CD4-positive, alpha-beta T cell treated with Interleukin-17A for 1 hour (primary cell): ENCODE data around the gene SH2D6.
"Not testable (repeated sequence)": the region's sequence is repeated elsewhere in the genome, so short reads cannot be mapped to it uniquely, and the experiment has no call there.

ENCODE experiments used
- DNase-seq: peaks from one replicate; pipeline ENCODE4 v3.0.0-alpha.2; 2020

SH2D6 gene

GRCh38 chr2:85418132-85419008 lies at the start of gene SH2D6:
TSS of gene SH2D6 (plus strand) at chr2:85418714. CDS start at chr2:85429466, 10,752 bp downstream.
- DNase-seq, result peak; percentile 85

- DNase-seq, result no peak
These were observed 49.6 kb upstream of the SH2D6 start for GRCh38 chr2:85368921-85369320.

- DNase-seq, result no peak
These were observed 49.0 kb upstream of the SH2D6 start for GRCh38 chr2:85369500-85369899.

GRCh38 chr2:85371045-85371444 lies 47.5 kb upstream of the SH2D6 start:
- no peak for DNase-seq

GRCh38 chr2:85376291-85377065 lies 42.0 kb upstream of the SH2D6 start:
- no peak for DNase-seq

GRCh38 chr2:85377083-85377482 lies 41.4 kb upstream of the SH2D6 start:
- no peak for DNase-seq

GRCh38 chr2:85378257-85378656 lies 40.3 kb upstream of the SH2D6 start:
- no peak for DNase-seq

- DNase-seq, result no peak
These were observed 38.5 kb upstream of the SH2D6 start for GRCh38 chr2:85380048-85380447.

- not testable (repeated sequence) for DNase-seq
These were observed 35.4 kb upstream of the SH2D6 start for GRCh38 chr2:85383151-85383550.

GRCh38 chr2:85383850-85384249 lies 34.7 kb upstream of the SH2D6 start:
- no peak for DNase-seq

- no peak for DNase-seq
These were observed 32.8 kb upstream of the SH2D6 start for GRCh38 chr2:85385746-85386145.

GRCh38 chr2:85387754-85388153 lies 30.8 kb upstream of the SH2D6 start:
- no peak for DNase-seq

GRCh38 chr2:85388878-85389538 lies 29.5 kb upstream of the SH2D6 start:
- DNase-seq, result no peak

- peak; percentile 70 for DNase-seq
These were observed 27.4 kb upstream of the SH2D6 start for GRCh38 chr2:85390941-85391669.

GRCh38 chr2:85393836-85394235 lies 24.7 kb upstream of the SH2D6 start:
- DNase-seq, result no peak

GRCh38 chr2:85394261-85394681 lies 24.2 kb upstream of the SH2D6 start:
- no peak for DNase-seq

- DNase-seq, result no peak
These were observed 23.5 kb upstream of the SH2D6 start for GRCh38 chr2:85394976-85395375.

GRCh38 chr2:85395912-85396475 lies 22.5 kb upstream of the SH2D6 start:
- no peak for DNase-seq

GRCh38 chr2:85396531-85397470 lies 21.7 kb upstream of the SH2D6 start:
- no peak for DNase-seq

- no peak for DNase-seq
These were observed 20.6 kb upstream of the SH2D6 start for GRCh38 chr2:85397925-85398331.
